Activated CD4-positive, alpha-beta T cell treated with anti-CD3 and anti-CD28 coated beads for 36 hours (primary cell): Measurements from ENCODE around the gene THOP1. TPM values are rescaled to one million over a fixed set of nuclear protein-coding genes. Genes with fewer than 3 reads are reported as not detected.

Source experiments
- ATAC-seq: fragments of 200-7000 bp; cut with Tn5 transposase; one replicate; pipeline ENCODE4 v1.10.0; 2021; ENCODE audit warnings: mild to moderate bottlenecking, moderate library complexity
- CTCF ChIA-PET: fragments of 350-600 bp; sonication (Branson Sonifier 250); formaldehyde crosslinking; loops from one replicate; lab custom pipeline; 2021; ENCODE audit warnings: antibody characterized with exemption; lab: Charles Lee
- POLR2A ChIA-PET: fragments of 350-600 bp; sonication (Branson Sonifier 250); formaldehyde crosslinking; loops from one replicate; lab custom pipeline; 2021; ENCODE audit warnings: antibody characterized with exemption, inconsistent platforms; lab: Charles Lee
- DNase-seq: peaks from one replicate; pipeline ENCODE4 v3.0.0-alpha.2; 2020
- H3K27ac Mint-ChIP-seq: one replicate; pipeline ENCODE4 v1.8.0; 2021; ENCODE audit warnings: mixed read lengths
- H3K27me3 Mint-ChIP-seq: one replicate; pipeline ENCODE4 v1.8.0; 2021; ENCODE audit warnings: mixed read lengths
- H3K36me3 Mint-ChIP-seq: one replicate; pipeline ENCODE4 v1.8.0; 2021; ENCODE audit warnings: low read depth, mixed read lengths
- H3K4me1 Mint-ChIP-seq: one replicate; pipeline ENCODE4 v1.8.0; 2021; ENCODE audit warnings: mixed read lengths
- H3K4me3 Mint-ChIP-seq: one replicate; pipeline ENCODE4 v1.8.0; 2021; ENCODE audit warnings: mild to moderate bottlenecking, moderate library complexity, mixed read lengths
- H3K9me3 Mint-ChIP-seq: one replicate; pipeline ENCODE4 v1.8.0; 2021; ENCODE audit warnings: low read depth, mixed read lengths
- intact Hi-C, 2 experiments: fragments of 100-400 bp; cut with DNase I in 1 of 2; cut with micrococcal nuclease in 1 of 2; formaldehyde crosslinking; loops; one replicate each; pipeline versions ENCODE4 v1.14.2 to v1.15.1; 2022 to 2024; cut with DNase I, micrococcal nuclease
- total RNA-seq, 2 experiments: library from RNA; stranded (reverse); gene quantifications; one replicate each; pipeline ENCODE4 v1.2.3, GENCODE V29; 2021

The THOP1 gene
- total RNA-seq, 2 experiments from 2014 or later: 135 to 144 TPM

DNA sequence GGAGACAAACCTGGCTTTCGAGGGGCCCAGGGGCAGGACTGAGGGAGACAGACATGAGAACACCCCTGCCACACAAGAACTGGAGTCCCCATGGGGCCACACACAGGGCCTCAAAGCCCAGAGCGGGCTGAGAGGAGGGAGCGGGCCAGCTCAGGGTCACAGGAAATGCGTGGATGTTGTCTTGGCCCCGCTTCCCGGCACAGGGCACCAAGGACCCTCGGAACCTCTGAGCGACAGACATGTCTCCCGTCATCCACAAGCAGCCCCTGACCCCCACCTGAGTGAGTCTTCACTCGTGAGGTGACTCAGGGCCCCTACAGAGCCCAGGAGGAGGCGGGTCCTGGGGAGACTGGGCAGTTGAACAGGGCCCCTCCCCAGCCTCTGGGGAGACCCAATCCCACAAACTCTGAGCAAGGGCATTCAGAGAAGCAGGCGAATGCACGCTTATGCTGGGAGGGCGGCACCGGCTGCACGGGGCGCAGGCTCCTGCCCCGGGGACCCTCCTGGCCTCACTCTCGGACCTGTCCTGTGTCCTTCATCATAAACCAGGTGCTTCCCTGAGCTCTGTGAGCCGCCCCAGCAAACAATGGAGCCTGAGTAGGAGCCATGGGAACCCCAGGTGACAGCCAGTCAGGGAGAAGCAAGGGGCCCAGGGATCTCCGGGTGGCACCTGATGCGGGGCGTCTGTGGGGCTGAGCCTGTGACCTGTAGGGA lies 22.4 kb upstream of the THOP1 start:
- POLR2A ChIA-PET: no interaction called here
- H3K4me1 Mint-ChIP-seq: peaks cover 4% of the 10 kb centered on the region
- no peak overlapping the region for H3K4me3 Mint-ChIP-seq
- CTCF ChIA-PET: interaction anchor here (0.6 kb wide), 1 partner anchor 335 kb away, joined by 3 read pairs; no protein-coding TSS in a partner anchor
- DNase-seq: no peak
- no peaks in the 10 kb centered on the region for H3K9me3 Mint-ChIP-seq
- intact Hi-C loops: no loop called here
- H3K27me3 Mint-ChIP-seq: no peaks in the 10 kb centered on the region
- no peak for ATAC-seq
- H3K27ac Mint-ChIP-seq: no peak overlapping the region
- peaks cover 24% of the 10 kb centered on the region for H3K36me3 Mint-ChIP-seq

DNA sequence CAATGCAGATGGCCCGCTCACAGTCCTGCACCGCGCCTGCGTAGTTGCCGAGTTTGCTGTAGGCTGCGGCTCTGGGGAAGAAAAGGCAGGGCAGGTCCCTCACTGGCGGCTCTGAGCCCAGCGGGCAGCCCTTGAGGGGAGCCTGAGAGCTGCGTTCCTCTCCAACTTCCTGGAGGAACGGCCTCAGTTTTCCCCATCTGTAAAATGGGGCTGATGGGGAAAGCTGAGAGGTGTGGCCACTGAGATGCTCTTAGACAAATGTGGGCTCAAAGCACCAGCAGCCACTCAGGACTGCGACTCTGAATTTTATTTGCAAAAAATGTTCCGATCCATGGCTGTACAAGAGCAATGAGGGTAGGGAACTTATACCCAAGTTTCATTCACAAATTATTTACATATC lies 21.6 kb upstream of the THOP1 start:
- Mint-ChIP-seq H3K36me3 (peaks cover 20% of the 10 kb centered on the region), H3K4me3 (no peak overlapping the region), H3K27ac (no peak overlapping the region), H3K9me3 (no peaks in the 10 kb centered on the region), H3K4me1 (peaks cover 4% of the 10 kb centered on the region), H3K27me3 (no peaks in the 10 kb centered on the region)
- POLR2A ChIA-PET: no interaction called here
- DNase-seq (no peak), ATAC-seq (no peak)
- intact Hi-C loops: no loop called here
- CTCF ChIA-PET: no interaction called here

DNA sequence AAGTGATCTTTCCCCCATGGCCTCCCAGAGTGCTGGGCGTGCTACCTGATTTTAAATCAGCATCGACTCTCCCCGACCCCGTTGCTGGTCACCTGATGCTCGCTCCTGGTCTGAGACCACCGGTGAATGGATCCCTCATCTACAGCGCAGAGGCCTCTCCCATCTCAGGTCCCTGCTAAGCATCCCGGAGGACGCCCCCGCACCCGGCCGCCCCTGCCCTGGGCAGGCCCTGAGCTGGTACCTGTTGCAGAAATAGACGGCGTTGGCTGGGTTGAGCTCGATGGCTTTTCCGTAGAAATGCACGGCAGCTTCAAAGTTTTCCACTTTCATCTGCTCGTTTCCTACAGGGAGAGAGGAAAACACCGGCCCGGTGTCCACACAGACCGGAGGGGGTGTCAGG lies 20.4 kb upstream of the THOP1 start:
- Mint-ChIP-seq H3K4me3 (no peak overlapping the region), H3K27me3 (no peaks in the 10 kb centered on the region), H3K4me1 (no peaks in the 10 kb centered on the region), H3K27ac (no peak overlapping the region), H3K9me3 (no peaks in the 10 kb centered on the region), H3K36me3 (peaks cover 15% of the 10 kb centered on the region)
- CTCF ChIA-PET: interaction anchor here (2.2 kb wide), 1 partner anchor 117 kb away, joined by 5 read pairs; no protein-coding TSS in a partner anchor
- DNase-seq (no peak), ATAC-seq (no peak)
- intact Hi-C loops: no loop called here
- POLR2A ChIA-PET: no interaction called here

DNA sequence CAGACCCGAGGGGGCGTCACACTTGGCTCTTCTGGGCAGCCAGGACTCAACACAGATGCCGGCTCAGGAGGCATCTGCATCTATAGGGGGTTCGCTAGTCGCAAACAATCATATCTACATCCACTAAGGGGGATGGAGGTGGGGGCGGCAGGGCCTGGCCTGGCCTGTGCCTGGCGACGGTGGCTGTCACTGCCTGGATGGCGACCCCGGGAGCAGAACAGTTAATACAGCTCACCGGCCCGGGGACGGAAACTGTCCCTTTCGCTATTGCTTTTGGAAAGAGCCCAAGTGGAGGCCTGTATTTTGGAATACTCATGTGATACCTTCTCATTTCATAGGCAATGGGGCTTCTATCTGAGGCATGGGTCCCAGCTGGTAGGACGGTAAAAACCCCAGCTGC lies 19.9 kb upstream of the THOP1 start:
- Mint-ChIP-seq H3K9me3 (no peaks in the 10 kb centered on the region), H3K27ac (no peak overlapping the region), H3K36me3 (peaks cover 15% of the 10 kb centered on the region), H3K27me3 (no peaks in the 10 kb centered on the region), H3K4me1 (no peaks in the 10 kb centered on the region), H3K4me3 (no peak overlapping the region)
- intact Hi-C loops: no loop called here
- POLR2A ChIA-PET: no interaction called here
- DNase-seq (no peak), ATAC-seq (no peak)
- CTCF ChIA-PET: interaction anchor here (2.2 kb wide), 1 partner anchor 117 kb away, joined by 5 read pairs; no protein-coding TSS in a partner anchor

DNA sequence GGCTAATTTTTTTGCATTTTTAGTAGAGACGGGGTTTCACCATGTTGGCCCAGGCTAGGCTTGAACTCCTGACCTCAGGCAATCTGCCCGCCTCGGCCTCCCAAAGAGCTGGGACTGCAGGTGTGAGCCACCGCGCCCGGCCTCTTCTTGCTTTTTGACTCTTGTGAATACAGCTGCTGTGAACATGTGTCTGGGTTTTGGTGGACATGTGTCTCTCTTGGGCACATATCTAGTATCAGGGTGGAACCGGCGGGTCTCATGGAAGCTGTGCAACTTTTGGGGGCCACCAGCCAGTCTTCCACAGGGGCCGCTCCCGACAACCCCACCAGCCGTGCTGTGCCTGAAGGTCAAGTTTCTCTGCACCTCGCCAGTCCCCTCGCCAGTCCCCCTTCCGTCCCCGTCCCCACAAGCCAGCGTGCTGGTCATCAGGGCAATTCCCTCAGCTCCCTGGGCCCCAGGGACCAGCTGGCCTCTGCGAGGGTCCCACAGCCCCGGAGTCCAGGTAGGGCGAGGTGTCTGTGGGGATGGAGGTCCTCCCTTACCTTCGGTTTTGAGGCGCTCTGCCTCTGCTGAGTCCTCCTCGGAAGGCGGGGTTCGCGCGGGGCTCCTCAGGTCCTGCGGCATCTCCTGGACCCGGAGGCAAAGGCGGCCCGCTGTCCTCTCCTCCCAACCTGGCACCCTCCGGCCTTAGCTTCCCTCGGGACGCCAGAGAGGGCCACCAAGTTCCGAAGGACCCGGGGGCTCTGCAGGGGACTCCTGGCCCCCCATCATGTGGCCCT lies 18.5 kb upstream of the THOP1 start:
- H3K4me3 Mint-ChIP-seq: no peak overlapping the region
- H3K4me1 Mint-ChIP-seq: no peaks in the 10 kb centered on the region
- ChIA-PET CTCF (interaction anchor here (2.2 kb wide), 1 partner anchor 119 kb away, joined by 5 read pairs; no protein-coding TSS in a partner anchor), POLR2A (no interaction called here)
- H3K9me3 Mint-ChIP-seq: no peaks in the 10 kb centered on the region
- no peaks in the 10 kb centered on the region for H3K27me3 Mint-ChIP-seq
- no peak overlapping the region for H3K27ac Mint-ChIP-seq
- DNase-seq (no peak), ATAC-seq (no peak)
- intact Hi-C loops: no loop called here
- H3K36me3 Mint-ChIP-seq: peaks cover 10% of the 10 kb centered on the region

DNA sequence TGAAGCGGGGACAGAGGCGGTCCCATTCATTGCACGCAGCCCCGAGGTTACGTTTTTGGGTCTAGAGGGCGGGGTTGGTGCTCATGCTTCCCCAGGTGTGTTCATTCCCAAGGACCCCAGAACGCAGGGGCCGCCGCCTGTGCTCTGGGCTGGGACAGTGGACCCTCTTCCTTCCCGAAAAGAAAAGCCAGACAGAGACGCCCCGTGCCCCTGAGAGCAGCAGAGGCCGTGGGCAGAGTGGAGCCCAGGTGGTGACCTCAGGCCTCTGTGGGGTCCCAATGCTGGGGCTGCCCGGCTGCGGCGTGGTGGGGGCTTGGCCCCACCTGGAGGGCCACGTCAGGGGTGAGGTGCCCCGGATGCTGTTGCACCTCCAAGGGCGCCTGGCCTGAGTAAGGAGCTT lies 17.6 kb upstream of the THOP1 start:
- H3K27ac Mint-ChIP-seq: no peak overlapping the region
- H3K36me3 Mint-ChIP-seq: peaks cover 12% of the 10 kb centered on the region
- ChIA-PET POLR2A (no interaction called here), CTCF (no interaction called here)
- no peaks in the 10 kb centered on the region for H3K9me3 Mint-ChIP-seq
- peaks cover 2% of the 10 kb centered on the region for H3K4me1 Mint-ChIP-seq
- intact Hi-C loops: no loop called here
- no peaks in the 10 kb centered on the region for H3K27me3 Mint-ChIP-seq
- DNase-seq (no peak), ATAC-seq (no peak)
- no peak overlapping the region for H3K4me3 Mint-ChIP-seq

DNA sequence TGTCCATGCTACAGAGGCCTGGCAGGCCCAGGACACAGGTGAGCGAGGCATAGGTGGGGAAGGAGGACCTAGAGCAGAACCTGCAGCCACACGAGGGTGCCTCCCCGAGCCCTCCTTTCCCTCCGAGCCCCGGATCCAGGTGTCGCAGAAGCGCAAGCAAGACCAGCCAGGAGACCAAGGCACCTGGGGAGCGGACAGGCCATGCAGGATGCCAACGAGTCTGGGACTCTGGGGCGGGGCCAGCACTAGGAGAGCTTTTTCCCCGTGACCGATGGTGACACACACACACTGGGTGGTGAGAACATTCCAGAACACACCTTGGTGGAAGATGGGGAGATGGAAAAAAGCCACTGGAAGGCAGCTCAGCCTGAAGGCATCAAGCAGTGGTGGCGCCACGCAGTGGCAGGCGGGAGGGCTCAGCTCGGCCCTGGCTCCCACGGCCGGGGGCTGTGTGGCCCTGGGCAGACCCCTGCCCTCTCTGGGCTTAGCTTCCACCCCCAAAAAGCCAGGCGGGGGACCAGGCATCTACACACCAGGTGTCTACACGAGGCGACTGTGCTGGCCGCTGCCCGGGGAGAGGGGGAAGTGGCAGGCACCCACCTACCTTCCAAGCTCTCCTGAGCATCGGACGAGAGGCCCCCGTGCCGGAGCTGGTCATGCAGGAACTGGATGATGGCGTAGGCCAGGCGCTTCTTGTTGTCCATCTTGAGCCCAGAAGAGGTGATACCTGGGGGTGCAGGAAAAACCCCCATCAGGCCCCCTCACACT lies 16.8 kb upstream of the THOP1 start:
- Mint-ChIP-seq H3K9me3 (no peaks in the 10 kb centered on the region), H3K36me3 (peaks cover 12% of the 10 kb centered on the region), H3K4me1 (peaks cover 2% of the 10 kb centered on the region), H3K27me3 (no peaks in the 10 kb centered on the region), H3K4me3 (no peak overlapping the region), H3K27ac (no peak overlapping the region)
- CTCF ChIA-PET: interaction anchor here (0.5 to 1.0 kb wide), 2 partner anchors 120 to 443 kb away, joined by 5 to 6 read pairs; no protein-coding TSS in a partner anchor
- DNase-seq (no peak), ATAC-seq (no peak)
- POLR2A ChIA-PET: no interaction called here
- intact Hi-C loops: no loop called here

DNA sequence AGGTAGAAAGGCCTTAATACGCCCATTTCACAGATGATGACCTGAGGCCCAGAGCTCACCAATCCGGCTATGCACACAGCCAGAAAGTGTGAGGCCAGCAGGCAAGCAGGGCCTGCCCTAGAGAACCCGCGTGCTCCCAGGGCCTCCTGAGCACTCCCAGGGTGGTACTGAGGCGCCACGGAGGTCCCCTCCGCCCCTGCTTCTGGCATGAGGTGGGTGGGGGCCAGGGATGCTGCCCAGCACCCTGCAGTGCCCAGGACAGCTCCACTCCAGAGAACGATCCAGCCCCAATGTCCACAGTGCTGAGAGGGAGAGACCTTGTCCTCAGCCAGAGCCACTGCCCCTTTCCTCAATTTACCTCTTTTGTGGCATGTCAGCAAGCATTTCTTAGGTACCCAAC lies 16.1 kb upstream of the THOP1 start:
- Mint-ChIP-seq H3K36me3 (peaks cover 12% of the 10 kb centered on the region), H3K27me3 (no peaks in the 10 kb centered on the region), H3K4me3 (no peak overlapping the region), H3K9me3 (no peaks in the 10 kb centered on the region), H3K4me1 (peaks cover 6% of the 10 kb centered on the region), H3K27ac (no peak overlapping the region)
- ChIA-PET CTCF (interaction anchor here (1.0 kb wide), 1 partner anchor 121 kb away, joined by 6 read pairs; no protein-coding TSS in a partner anchor), POLR2A (no interaction called here)
- DNase-seq: no peak
- intact Hi-C loops: no loop called here
- no peak for ATAC-seq

DNA sequence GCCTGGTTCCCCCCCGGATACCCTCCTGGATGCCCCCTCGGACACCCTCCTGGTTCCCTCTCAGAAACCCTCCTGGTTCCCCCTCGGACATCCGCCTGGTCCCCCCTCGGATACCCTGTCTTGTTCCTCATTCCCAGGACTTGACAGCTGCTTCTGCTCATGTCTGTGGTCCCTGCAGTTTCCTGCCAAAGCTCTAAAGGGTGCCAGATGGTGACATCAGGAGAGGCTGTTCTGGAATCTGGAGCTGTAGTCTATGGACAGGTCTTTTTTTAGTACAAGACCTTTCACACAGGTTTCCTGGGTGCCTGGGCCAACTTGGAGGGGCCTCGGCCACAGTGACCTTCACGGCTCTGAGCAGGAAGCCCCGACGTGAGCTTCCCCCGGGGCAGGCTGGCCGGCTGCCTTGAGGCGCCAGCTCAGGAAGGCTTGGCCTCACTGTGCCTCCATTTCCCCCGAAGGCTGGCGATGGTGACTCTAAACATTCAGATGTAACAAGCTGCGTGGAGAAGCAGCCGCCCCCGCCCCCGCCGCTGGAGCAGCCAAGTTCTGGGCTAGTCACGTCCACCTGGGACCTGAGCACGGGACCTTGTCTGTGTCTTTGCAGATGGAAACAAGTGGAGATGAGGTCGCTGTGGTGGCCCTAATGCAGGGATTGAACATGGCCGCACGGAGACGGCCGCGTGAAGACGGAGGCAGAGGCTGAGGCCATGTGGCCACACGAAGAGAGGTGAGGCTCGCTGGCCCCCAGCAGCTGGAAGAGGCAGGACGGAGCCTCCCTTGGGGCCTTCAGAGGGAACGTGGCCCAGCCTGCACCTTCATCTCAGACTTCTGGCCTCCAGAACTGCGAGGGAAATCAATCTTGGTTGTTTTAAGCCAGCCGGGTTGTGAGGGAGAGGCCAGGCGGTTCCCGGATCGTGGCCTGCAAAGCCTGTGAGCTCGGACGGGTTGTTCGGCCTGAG lies 15.0 kb upstream of the THOP1 start:
- DNase-seq (no peak), ATAC-seq (no peak)
- Mint-ChIP-seq H3K36me3 (peaks cover 11% of the 10 kb centered on the region), H3K4me3 (no peak overlapping the region), H3K9me3 (no peaks in the 10 kb centered on the region), H3K27ac (no peak overlapping the region), H3K27me3 (no peaks in the 10 kb centered on the region), H3K4me1 (peaks cover 16% of the 10 kb centered on the region)
- intact Hi-C loops: no loop called here
- ChIA-PET CTCF (no interaction called here), POLR2A (interaction anchor here (0.7 kb wide), 1 partner anchor 343 kb away, joined by 3 read pairs; the partner anchor contains the start of gene TIMM13)

DNA sequence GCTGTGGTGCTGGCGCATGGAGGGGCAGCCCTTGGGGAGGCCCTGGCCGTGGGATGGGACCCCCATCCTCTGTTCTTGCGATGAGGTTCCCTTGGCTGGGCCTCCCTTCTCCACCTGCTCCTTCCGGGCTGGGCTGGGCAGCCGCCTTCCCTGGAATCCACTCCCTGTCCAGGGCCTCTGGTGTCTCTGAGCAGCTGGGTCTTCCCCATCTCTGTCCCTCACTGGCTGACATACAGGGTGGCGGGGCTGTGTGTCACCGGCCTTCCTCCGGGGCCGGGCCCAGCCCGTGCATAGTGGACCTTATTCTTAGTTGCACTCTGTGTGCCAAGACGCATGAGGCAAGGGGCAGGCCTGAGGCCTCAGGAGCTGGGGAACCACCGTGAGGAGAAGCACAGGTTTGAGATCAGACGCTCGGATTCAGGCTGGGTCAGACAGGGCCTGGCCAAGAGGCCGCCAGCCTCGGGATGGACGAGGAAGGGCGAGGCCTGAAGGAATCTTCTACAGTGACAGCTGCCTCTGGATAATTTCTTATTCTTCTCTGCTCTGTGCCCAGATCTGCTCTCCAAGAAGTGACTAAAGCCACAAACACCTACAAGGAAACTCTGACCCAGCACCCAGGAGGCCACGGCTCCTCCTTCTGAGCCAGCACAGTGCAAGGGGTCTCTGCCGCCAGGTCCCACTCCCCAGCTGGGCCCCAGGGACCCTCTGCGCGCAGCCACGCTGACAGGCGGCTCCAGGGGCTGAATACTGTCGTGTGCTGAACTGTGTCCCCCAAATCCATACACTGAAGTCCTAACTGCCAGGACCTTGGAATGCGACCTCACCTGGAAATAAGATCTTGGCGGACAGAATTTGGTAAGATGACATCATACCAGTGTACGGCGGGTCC lies 13.3 kb upstream of the THOP1 start:
- Mint-ChIP-seq H3K36me3 (peaks cover 16% of the 10 kb centered on the region), H3K4me3 (no peak overlapping the region), H3K9me3 (no peaks in the 10 kb centered on the region), H3K27ac (no peak overlapping the region), H3K4me1 (peaks cover 29% of the 10 kb centered on the region), H3K27me3 (no peaks in the 10 kb centered on the region)
- ChIA-PET POLR2A (no interaction called here), CTCF (no interaction called here)
- DNase-seq (no peak), ATAC-seq (no peak)
- intact Hi-C loops: no loop called here
